Ramos (cell line): ENCODE measurements around the gene RASSF5.

Experiments used
- in situ Hi-C: fragments of 300-500 bp; cut with MboI; formaldehyde crosslinking; loops from one replicate; pipeline ENCODE4 v1.14.3; 2022; ENCODE audit warnings: low sequenced_read_pairs; ENCODE audit not compliant: unreplicated experiment

The RASSF5 gene

DNA sequence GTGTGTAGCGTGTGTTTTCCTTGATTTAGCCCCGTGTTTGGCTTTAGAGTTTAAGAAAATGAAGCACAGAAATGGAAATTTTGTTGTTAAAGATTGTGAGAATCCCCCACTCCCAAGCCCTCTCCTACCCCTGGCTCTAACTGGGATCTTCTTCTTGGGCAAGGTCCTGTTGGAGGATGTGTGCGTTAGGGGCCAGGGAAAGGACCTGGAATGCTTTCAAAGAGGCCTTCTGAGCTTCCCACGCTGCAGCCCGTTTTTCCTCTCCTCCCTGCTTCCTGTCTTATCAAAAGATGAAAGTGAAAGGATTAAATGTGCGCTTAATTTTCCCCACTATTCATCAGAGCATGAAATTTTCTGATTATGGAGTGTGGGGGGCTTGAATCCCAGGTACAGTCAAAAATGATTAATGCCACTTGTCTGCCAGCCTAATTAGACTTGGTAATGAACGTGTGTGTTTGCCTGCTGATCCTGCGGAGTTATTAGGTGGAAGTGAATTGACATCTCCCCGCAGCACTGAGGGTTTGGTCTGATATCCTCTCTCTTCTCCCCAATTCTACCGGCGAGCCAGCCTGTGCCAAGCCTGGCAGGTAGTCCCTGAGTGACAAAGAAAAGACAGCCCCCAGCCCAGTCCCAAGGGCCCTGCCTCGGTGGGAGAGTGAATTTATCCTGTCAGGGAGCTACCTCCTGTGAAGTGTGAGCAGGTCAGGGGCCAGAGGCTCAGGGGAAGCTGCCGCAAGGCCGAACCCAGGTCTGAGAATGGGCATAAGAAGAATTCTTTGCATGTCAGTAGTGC is 4.9 kb downstream of the RASSF5 start:
- in situ Hi-C loops, result no loop called here

- in situ Hi-C loops, result no loop called here
Measured at GRCh38 chr1:206512851-206513180, 5.5 kb downstream of the RASSF5 start.

DNA sequence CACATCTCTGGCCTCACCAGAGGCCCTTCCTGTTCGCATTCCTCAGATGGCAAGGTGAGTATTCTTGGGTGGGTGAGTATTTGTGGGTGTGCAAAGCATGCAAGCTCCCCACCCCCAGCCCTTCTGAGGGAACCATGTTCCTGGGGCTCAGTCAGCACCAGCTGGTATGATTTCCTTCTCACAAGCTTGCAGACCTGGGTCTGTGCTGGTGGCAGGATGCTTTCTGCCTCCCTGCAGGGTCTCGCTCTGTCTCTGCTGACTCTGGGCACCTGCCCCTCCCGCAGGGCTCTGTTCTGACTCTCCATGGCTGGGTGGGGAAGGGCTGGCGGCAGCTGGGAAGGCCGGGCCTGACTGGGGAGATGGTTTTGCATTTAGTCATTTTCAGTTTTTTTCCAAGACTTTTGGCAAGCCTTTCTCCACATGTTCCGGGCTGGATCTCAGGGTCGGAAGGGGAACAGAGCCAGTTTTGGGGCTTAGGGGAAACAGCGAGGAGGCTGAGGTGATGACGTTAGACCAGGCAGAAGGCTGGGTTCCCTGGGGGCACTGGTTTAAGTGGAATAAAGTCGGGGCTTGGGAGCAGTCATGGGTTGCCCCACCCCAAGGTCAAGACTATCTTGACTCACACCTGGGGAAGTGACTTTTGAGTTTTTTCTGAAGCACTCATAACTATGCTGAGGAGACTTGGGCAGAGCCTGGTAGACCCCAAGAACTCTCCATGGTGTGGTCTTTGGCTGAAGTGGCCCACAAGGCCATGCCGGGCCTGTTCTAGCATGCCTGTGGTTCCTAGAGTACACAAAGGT is 6.2 kb downstream of the RASSF5 start:
- in situ Hi-C loops, result no loop called here

- in situ Hi-C loops, result no loop called here
Measured at GRCh38 chr1:206514813-206515387, 7.6 kb downstream of the RASSF5 start.

DNA sequence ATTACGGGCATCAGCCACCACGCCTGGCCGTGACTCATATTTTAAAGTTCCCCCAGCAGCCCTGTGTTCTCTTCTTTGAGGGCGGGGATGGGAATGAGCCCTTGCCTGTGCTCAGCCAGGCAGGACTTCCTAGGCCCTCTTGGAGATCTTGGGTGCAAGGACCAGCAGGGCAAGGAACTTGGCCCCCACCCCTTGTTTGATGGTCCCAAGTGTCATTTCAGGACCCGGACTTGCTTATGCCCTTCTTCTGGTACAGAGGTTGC is 9.3 kb downstream of the RASSF5 start:
- in situ Hi-C loops, result no loop called here

DNA sequence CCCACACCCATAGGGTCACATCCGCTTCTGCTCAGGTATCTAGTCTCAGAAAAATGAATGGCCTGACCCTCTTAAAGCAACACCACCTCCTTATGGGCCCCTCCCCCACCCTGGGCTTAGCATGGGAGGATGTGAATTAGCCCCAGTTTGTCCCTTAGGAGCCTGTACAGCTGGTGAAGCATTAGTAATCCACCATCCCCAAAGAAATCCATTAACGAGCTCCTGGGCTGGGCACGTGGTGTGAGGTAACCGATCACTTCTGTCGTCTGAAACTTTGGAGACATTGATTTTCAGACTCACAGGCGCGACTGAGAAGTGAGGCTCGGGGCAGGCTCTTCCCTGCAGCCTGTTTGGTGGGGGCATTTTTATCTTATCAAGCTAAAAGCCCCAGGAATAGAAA is 10.5 kb downstream of the RASSF5 start:
- in situ Hi-C loops, result no loop called here

DNA sequence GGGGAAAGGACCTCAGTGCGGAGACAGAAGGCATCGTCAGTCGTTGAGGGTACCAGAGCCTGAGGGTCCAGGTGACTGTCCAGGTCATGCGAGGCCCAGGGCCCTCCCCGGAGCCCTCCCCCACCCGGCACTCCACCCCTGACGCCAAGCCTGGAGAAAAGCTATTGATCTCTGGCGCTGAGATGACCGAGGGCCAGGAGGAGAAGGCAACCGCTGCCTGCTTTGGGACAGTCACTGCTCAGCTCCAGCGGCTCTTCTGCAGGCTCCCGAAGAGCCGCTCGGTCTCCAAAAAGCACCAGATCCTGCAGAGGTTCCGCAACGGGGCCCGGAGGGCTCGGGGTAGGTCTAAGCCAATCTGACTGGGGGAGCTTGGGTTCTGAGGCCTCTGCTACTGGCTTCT is 10.9 kb downstream of the RASSF5 start:
- in situ Hi-C loops, result no loop called here

GRCh38 chr1:206518743-206519142 is 11.4 kb downstream of the RASSF5 start:
- in situ Hi-C loops, result no loop called here

- in situ Hi-C loops, result no loop called here
Measured at GRCh38 chr1:206521127-206521526, 13.8 kb downstream of the RASSF5 start.

DNA sequence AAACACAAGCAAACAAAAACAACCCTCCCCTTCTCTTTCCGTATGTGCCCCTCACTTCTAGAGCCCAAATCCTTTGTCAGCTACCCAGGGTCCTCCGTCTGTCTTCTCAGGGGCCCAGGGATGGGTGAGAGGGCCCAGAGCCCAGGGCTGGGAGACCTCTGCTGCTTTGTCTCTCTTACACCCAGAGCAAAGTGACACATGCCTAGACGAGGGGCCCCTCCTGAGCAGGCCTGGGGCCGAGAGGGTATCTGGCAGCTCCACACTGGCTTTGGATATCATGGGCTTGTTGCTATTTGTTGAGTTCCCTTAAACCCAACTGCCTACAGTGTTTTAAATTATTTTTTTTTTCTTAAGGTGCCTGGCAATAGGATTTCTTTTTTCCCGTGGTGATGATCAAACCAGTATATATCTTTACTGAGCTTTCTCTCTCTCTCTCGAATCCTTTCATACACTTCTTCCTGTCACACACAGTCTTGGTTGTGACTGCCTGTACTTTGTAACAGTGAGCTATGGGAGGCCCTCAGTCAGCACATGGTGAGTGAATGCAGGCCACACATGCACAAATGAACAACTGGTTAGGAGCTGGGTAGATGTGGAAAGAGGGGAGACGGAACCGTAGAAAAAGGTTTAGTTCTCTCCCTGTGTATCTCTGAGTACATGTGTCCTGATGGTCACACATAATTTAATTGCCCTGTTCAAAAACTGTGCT is 14.5 kb downstream of the RASSF5 start:
- in situ Hi-C loops, result no loop called here

DNA sequence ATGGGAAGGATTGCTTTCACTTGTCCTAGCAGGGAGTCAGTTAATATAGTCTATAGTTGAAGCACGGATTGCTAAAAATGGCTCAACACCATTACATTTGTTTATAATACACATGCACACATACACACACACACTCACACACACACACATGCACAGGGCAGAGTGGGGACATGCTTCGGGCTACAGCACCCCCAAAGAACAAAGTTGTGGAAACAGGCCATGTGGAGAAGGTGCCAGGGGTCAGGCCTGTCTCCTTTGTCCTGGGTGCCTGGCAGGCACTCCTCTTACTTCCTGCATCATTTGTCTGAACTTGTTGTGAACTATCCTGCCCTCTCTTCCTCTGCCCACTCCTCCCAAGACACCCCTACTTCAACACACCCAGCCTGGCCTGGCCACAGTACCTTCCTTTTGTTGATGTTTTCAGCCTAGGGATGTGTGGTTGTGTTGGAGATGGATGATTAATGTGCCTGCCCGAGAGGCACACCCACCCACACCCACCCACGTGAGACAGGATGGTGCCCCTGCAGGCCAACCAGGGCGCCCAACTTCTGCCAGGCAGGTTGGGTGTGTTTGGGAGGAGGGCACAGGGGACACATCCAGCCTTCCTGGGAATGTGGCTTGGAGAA is 17.5 kb downstream of the RASSF5 start:
- in situ Hi-C loops, result no loop called here

GRCh38 chr1:206526064-206526911 is 19.0 kb downstream of the RASSF5 start:
- in situ Hi-C loops, result no loop called here

- in situ Hi-C loops, result no loop called here
Measured at GRCh38 chr1:206529425-206529824, 22.1 kb downstream of the RASSF5 start.

DNA sequence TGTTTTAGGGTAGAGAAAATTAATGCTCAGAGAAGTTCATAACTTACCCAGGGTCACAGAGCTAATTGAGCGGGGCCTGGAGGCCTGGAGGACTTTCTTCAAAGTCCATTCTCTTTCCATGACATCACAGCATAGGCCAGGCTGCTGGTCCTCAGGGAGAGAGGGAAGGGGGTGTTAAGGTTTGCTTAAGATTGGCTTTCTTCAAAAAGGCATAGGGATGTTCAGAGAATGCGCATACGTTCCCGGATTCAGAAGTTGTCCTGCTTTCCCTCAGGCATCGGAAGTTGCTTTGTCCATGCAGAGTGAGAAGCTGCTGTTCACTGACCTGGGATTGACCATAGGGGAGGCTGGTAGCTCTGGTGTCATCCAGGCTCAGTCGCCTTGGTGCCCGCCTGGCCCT is 25.0 kb downstream of the RASSF5 start:
- in situ Hi-C loops, result no loop called here

DNA sequence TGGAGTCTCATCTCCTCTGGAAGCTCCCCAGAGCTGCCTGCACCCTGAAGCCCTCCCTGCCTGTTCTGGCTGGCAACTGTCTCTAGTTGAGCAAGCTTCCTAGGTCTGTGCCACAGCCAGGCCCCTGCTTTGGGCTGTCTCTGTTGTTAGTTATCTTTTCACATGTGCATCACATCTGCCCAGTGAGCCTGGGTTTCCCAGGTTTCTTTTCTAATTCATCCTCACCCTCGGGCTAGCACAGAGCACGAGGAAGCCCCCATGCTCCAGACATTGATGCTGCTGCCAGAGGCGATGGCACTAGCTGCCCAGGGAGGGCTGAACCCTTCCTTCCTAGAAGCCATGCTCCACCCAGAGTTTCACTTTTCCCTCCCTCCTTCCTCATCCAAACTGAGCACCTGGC is 27.2 kb downstream of the RASSF5 start:
- in situ Hi-C loops, result no loop called here

DNA sequence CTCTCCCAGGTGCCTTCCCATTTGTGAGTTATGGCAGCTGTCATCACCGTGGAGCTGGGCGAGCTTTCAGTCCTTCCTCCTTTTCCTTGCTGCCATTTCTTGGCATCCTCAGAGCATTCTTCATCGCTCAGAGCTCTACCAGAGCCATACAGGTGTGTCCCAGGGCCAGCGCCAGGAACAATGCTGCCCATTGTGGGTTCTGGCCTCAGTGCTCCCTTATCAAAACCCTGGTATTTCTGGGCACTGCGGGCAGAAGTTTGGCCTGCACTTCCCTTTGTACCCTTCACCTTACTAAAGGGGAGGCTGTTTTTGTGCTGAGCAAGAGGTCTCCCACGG is 28.5 kb downstream of the RASSF5 start:
- in situ Hi-C loops, result no loop called here

DNA sequence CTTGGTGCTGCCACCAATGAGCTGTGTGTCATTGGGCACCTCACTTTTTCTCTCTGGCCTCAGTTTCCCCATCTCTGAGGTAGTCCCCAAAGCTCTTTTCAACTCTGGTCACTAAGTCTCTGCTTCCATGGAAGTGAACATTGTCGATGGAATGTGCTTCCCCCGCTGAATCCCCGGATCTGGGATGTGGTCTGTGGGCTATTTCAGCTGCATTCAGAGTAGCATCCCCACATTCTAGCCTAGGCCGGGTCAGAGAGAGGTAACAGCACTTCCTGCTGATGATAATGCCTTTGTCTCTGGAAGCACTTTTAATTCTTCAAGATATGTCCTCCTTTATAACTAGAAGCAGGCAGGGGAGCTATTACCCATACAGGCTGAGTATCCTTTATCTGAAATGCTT is 29.8 kb downstream of the RASSF5 start:
- in situ Hi-C loops, result no loop called here

GRCh38 chr1:206538086-206538770 is 30.9 kb downstream of the RASSF5 start:
- in situ Hi-C loops, result no loop called here

DNA sequence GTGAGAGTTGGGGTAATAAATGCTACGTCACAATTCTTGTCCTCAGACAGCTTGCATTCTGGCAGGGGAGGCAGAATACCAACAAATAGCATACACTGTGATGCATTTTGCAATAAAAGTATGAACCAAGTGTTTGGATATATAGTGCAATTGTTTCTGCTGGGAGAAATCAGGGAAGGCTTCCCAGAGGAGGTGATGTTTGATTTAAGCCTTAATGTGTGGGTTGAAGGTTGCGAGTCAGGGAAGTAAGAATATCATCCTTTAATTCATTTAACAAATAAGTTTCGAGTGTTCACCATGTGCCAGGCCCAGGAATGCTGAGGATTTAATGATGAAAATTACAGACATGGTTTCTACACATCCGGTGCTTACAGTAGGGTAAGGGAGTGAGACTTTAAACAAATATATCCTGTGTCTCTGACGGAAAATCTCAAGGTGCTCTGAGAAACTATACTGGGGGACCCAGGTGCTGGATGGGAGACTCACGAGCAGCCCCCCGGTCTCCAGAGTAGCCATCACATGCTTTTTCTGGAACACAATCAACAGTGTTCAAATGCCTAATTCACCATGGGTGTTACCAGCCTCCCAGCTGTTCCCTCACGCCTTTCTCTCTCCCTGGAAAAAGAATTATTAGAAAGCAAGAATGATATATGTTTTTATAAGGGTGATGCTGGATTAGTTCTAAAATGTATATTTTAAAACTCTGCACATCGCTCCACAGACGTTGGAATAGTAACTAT is 31.7 kb downstream of the RASSF5 start:
- in situ Hi-C loops, result no loop called here
